ENCODE measurements around the gene FAM170B.

FAM170B gene

GRCh38 chr10:49135575-49136313 lies 1.9 kb upstream of the FAM170B start:
- H3K27me3 ChIP-seq (ENCODE audit: control insufficient read depth in 3 of 3, insufficient read depth in 3 of 3, low read depth in 1 of 3, low read length in 3 of 3), result peaks cover 0 to 2% (median 0%) of the 10 kb centered on the region in 3 experiments
- H3K9me3 ChIP-seq (replicated peaks in 1 of 2; ENCODE audit: control insufficient read depth in 2 of 2, insufficient read depth in 1 of 2, low read depth in 1 of 2, low read length in 2 of 2), result no peaks in the 10 kb centered on the region
- no peak for DNase-seq (ENCODE audit: low spot score)
- no peaks in the 10 kb centered on the region for H3K79me1 ChIP-seq (ENCODE audit: low read depth, low read length)
- H4K8ac ChIP-seq (ENCODE audit: low read depth, low read length), result no peak overlapping the region
- H3K27ac ChIP-seq (replicated peaks; ENCODE audit: low read length), result no peak overlapping the region
- H2BK15ac ChIP-seq (ENCODE audit: low read length), result no peak overlapping the region
- no peak overlapping the region for H3K23ac ChIP-seq (ENCODE audit: low read depth, low read length, poor library complexity)
- H3K4me1 ChIP-seq (ENCODE audit: control insufficient read depth in 2 of 2, insufficient read depth in 1 of 2, low read depth in 1 of 2, low read length in 2 of 2), result peaks cover 0 to 2% of the 10 kb centered on the region in 2 donors
- no CpG with 5 or more reads among the region's 9 CpGs for WGBS, 2 donors (ENCODE audit: extremely low coverage in 2 of 2, insufficient read length in 2 of 2, insufficient replicate concordance in 1 of 2)
- no peak overlapping the region for H3K4me2 ChIP-seq (ENCODE audit: insufficient read depth, low read length, poor library complexity, severe bottlenecking)
- no peak overlapping the region for H3K18ac ChIP-seq (ENCODE audit: low read length)
- H3K9ac ChIP-seq (ENCODE audit: low read depth, low read length, poor library complexity), result no peak overlapping the region
- no peak overlapping the region for H2BK120ac ChIP-seq (ENCODE audit: low read depth, low read length)
- H3K4me3 ChIP-seq (ENCODE audit: low read length in 2 of 2), result no peak overlapping the region
- H2BK5ac ChIP-seq (ENCODE audit: low read length), result no peak overlapping the region
- H3K36me3 ChIP-seq (replicated peaks in 1 of 2; ENCODE audit: control insufficient read depth in 2 of 2, insufficient read depth in 2 of 2, low read length in 2 of 2), result no peaks in the 10 kb centered on the region
- no peak overlapping the region for H3K14ac ChIP-seq (ENCODE audit: low read length)
- no peak overlapping the region for H3K4ac ChIP-seq (ENCODE audit: low read length)
- H2AK5ac ChIP-seq (ENCODE audit: low read depth, low read length), result no peak overlapping the region
- no peak overlapping the region for H2BK12ac ChIP-seq (ENCODE audit: low read length)
- no peak overlapping the region for H4K91ac ChIP-seq (ENCODE audit: low read depth, low read length, poor library complexity)
- no peak overlapping the region for H2AFZ ChIP-seq (ENCODE audit: low read length)

GRCh38 chr10:49134327-49134726 lies 506 bp upstream of the FAM170B start:
- no peak overlapping the region for H2BK120ac ChIP-seq (ENCODE audit: low read depth, low read length)
- DNase-seq (ENCODE audit: low spot score), result no peak

GRCh38 chr10:49132362-49132737 lies 1.5 kb downstream of the FAM170B start:
- Histone ChIP-seq H3K9me3 (replicated peaks in 1 of 2; ENCODE audit: control insufficient read depth in 2 of 2, insufficient read depth in 1 of 2, low read depth in 1 of 2, low read length in 2 of 2) (no peaks in the 10 kb centered on the region), H3K14ac (ENCODE audit: low read length) (no peak overlapping the region), H3K27me3 (ENCODE audit: control insufficient read depth in 3 of 3, insufficient read depth in 3 of 3, low read depth in 1 of 3, low read length in 3 of 3) (peaks cover 0 to 2% (median 0%) of the 10 kb centered on the region in 3 experiments), H2AFZ (ENCODE audit: low read length) (no peak overlapping the region), H3K18ac (ENCODE audit: low read length) (no peak overlapping the region), H3K9ac (ENCODE audit: low read depth, low read length, poor library complexity) (no peak overlapping the region), H2BK120ac (ENCODE audit: low read depth, low read length) (no peak overlapping the region), H3K79me1 (ENCODE audit: low read depth, low read length) (no peaks in the 10 kb centered on the region), H3K23ac (ENCODE audit: low read depth, low read length, poor library complexity) (no peak overlapping the region), H2BK12ac (ENCODE audit: low read length) (no peak overlapping the region), H3K36me3 (replicated peaks in 1 of 2; ENCODE audit: control insufficient read depth in 2 of 2, insufficient read depth in 2 of 2, low read length in 2 of 2) (no peaks in the 10 kb centered on the region), H4K91ac (ENCODE audit: low read depth, low read length, poor library complexity) (no peak overlapping the region), H3K4me2 (ENCODE audit: insufficient read depth, low read length, poor library complexity, severe bottlenecking) (no peak overlapping the region), H3K4me1 (ENCODE audit: control insufficient read depth in 2 of 2, insufficient read depth in 1 of 2, low read depth in 1 of 2, low read length in 2 of 2) (peaks cover 0 to 2% of the 10 kb centered on the region in 2 donors), H3K4me3 (ENCODE audit: low read length in 2 of 2) (no peak overlapping the region), H3K4ac (ENCODE audit: low read length) (no peak overlapping the region), H2AK5ac (ENCODE audit: low read depth, low read length) (no peak overlapping the region), H2BK15ac (ENCODE audit: low read length) (no peak overlapping the region), H2BK5ac (ENCODE audit: low read length) (no peak overlapping the region), H3K27ac (replicated peaks; ENCODE audit: low read length) (no peak overlapping the region), H4K8ac (ENCODE audit: low read depth, low read length) (no peak overlapping the region)
- no CpG with 5 or more reads among the region's 2 CpGs for WGBS, 2 donors (ENCODE audit: extremely low coverage in 2 of 2, insufficient read length in 2 of 2, insufficient replicate concordance in 1 of 2)
- no peak for DNase-seq (ENCODE audit: low spot score)

More at GRCh38 chr10:49134327-49134726, 506 bp upstream of the FAM170B start:
- Histone ChIP-seq H2AK5ac (ENCODE audit: low read depth, low read length) (no peak overlapping the region), H3K9me3 (replicated peaks in 1 of 2; ENCODE audit: control insufficient read depth in 2 of 2, insufficient read depth in 1 of 2, low read depth in 1 of 2, low read length in 2 of 2) (no peaks in the 10 kb centered on the region), H3K4me3 (ENCODE audit: low read length in 2 of 2) (no peak overlapping the region), H3K14ac (ENCODE audit: low read length) (no peak overlapping the region), H3K27me3 (ENCODE audit: control insufficient read depth in 3 of 3, insufficient read depth in 3 of 3, low read depth in 1 of 3, low read length in 3 of 3) (peaks cover 0 to 2% (median 0%) of the 10 kb centered on the region in 3 experiments), H3K4me2 (ENCODE audit: insufficient read depth, low read length, poor library complexity, severe bottlenecking) (no peak overlapping the region), H2BK12ac (ENCODE audit: low read length) (no peak overlapping the region), H3K36me3 (replicated peaks in 1 of 2; ENCODE audit: control insufficient read depth in 2 of 2, insufficient read depth in 2 of 2, low read length in 2 of 2) (no peaks in the 10 kb centered on the region), H3K27ac (replicated peaks; ENCODE audit: low read length) (no peak overlapping the region), H3K23ac (ENCODE audit: low read depth, low read length, poor library complexity) (no peak overlapping the region), H3K9ac (ENCODE audit: low read depth, low read length, poor library complexity) (no peak overlapping the region), H3K4me1 (ENCODE audit: control insufficient read depth in 2 of 2, insufficient read depth in 1 of 2, low read depth in 1 of 2, low read length in 2 of 2) (peaks cover 0 to 2% of the 10 kb centered on the region in 2 donors), H2BK15ac (ENCODE audit: low read length) (no peak overlapping the region), H3K4ac (ENCODE audit: low read length) (no peak overlapping the region), H2BK5ac (ENCODE audit: low read length) (no peak overlapping the region), H4K91ac (ENCODE audit: low read depth, low read length, poor library complexity) (no peak overlapping the region), H4K8ac (ENCODE audit: low read depth, low read length) (no peak overlapping the region), H2AFZ (ENCODE audit: low read length) (no peak overlapping the region), H3K79me1 (ENCODE audit: low read depth, low read length) (no peaks in the 10 kb centered on the region), H3K18ac (ENCODE audit: low read length) (no peak overlapping the region)
- WGBS, 2 donors (ENCODE audit: extremely low coverage in 2 of 2, insufficient read length in 2 of 2, insufficient replicate concordance in 1 of 2), result no CpG with 5 or more reads among the region's 3 CpGs

- Histone ChIP-seq H3K14ac (ENCODE audit: low read length) (no peak overlapping the region), H3K23ac (ENCODE audit: low read depth, low read length, poor library complexity) (peak overlapping the region; percentile 14), H3K9ac (ENCODE audit: low read depth, low read length, poor library complexity) (no peak overlapping the region), H3K18ac (ENCODE audit: low read length) (peak overlapping the region; percentile 65), H4K8ac (ENCODE audit: low read depth, low read length) (no peak overlapping the region), H2BK15ac (ENCODE audit: low read length) (no peak overlapping the region), H2BK120ac (ENCODE audit: low read depth, low read length) (no peak overlapping the region), H2AFZ (ENCODE audit: low read length) (no peak overlapping the region), H3K27me3 (ENCODE audit: control insufficient read depth in 3 of 3, insufficient read depth in 3 of 3, low read depth in 1 of 3, low read length in 3 of 3) (peaks cover 0 to 2% (median 0%) of the 10 kb centered on the region in 3 experiments), H4K91ac (ENCODE audit: low read depth, low read length, poor library complexity) (no peak overlapping the region), H3K4me2 (ENCODE audit: insufficient read depth, low read length, poor library complexity, severe bottlenecking) (no peak overlapping the region), H3K4ac (ENCODE audit: low read length) (no peak overlapping the region), H2AK5ac (ENCODE audit: low read depth, low read length) (peak overlapping the region; percentile 12), H3K27ac (replicated peaks; ENCODE audit: low read length) (no peak overlapping the region), H3K36me3 (replicated peaks in 1 of 2; ENCODE audit: control insufficient read depth in 2 of 2, insufficient read depth in 2 of 2, low read length in 2 of 2) (no peaks in the 10 kb centered on the region), H2BK5ac (ENCODE audit: low read length) (no peak overlapping the region), H3K4me1 (ENCODE audit: control insufficient read depth in 2 of 2, insufficient read depth in 1 of 2, low read depth in 1 of 2, low read length in 2 of 2) (peaks cover 0 to 2% of the 10 kb centered on the region in 2 donors), H3K4me3 (ENCODE audit: low read length in 2 of 2) (no peak overlapping the region), H3K9me3 (replicated peaks in 1 of 2; ENCODE audit: control insufficient read depth in 2 of 2, insufficient read depth in 1 of 2, low read depth in 1 of 2, low read length in 2 of 2) (no peaks in the 10 kb centered on the region), H2BK12ac (ENCODE audit: low read length) (no peak overlapping the region), H3K79me1 (ENCODE audit: low read depth, low read length) (no peaks in the 10 kb centered on the region)
- no CpG with 5 or more reads among the region's 37 CpGs for WGBS, 2 donors (ENCODE audit: extremely low coverage in 2 of 2, insufficient read length in 2 of 2, insufficient replicate concordance in 1 of 2)
- no peak for DNase-seq (ENCODE audit: low spot score)
Observed at GRCh38 chr10:49131507-49132361, 2.1 kb downstream of the FAM170B start.
